CD4-positive, alpha-beta T cell treated with Interleukin-15 for 4 hours (primary cell): ENCODE measurements around the gene RPP30.
A peak's percentile ranks its signal among the peaks of the same experiment; 100 is the strongest.

Experiments
- DNase-seq: peaks from one replicate; pipeline ENCODE4 v3.0.0-alpha.2; 2020; ENCODE audit warnings: low spot score

The RPP30 gene

GRCh38 chr10:90871766-90872647, at the start of gene RPP30:
Gene RPP30, plus strand, starts transcription at chr10:90871974. Its CDS starts 13 bp downstream, at chr10:90871987.
- peak; percentile 80 for DNase-seq

GRCh38 chr10:90822508-90822907, 49.3 kb upstream of the RPP30 start:
- no peak for DNase-seq

- no peak for DNase-seq
Observed at GRCh38 chr10:90832111-90832510, 39.7 kb upstream of the RPP30 start.

GRCh38 chr10:90834326-90834725, 37.4 kb upstream of the RPP30 start:
- DNase-seq, result no peak

- no peak for DNase-seq
Observed at GRCh38 chr10:90837486-90837885, 34.3 kb upstream of the RPP30 start.

- no peak for DNase-seq
Observed at GRCh38 chr10:90842725-90843124, 29.0 kb upstream of the RPP30 start.

- DNase-seq, result no peak
Observed at GRCh38 chr10:90845726-90846125, 26.0 kb upstream of the RPP30 start.

- no peak for DNase-seq
Observed at GRCh38 chr10:90846746-90847145, 25.0 kb upstream of the RPP30 start.

GRCh38 chr10:90847436-90847835, 24.3 kb upstream of the RPP30 start:
- no peak for DNase-seq

- no peak for DNase-seq
Observed at GRCh38 chr10:90849956-90850749, 21.6 kb upstream of the RPP30 start.

- DNase-seq, result no peak
Observed at GRCh38 chr10:90855126-90855525, 16.6 kb upstream of the RPP30 start.

GRCh38 chr10:90856261-90856660, 15.5 kb upstream of the RPP30 start:
- DNase-seq, result no peak

GRCh38 chr10:90856964-90857634, 14.7 kb upstream of the RPP30 start:
- no peak for DNase-seq

GRCh38 chr10:90857635-90858460, 13.9 kb upstream of the RPP30 start, which contains the start of gene HTR7:
Gene HTR7, minus strand, starts transcription at chr10:90858039. Its CDS starts 368 bp downstream, at chr10:90857671.
- DNase-seq, result peak; percentile 48

GRCh38 chr10:90858461-90858968, 13.3 kb upstream of the RPP30 start:
- no peak for DNase-seq

GRCh38 chr10:90859321-90859751, 12.4 kb upstream of the RPP30 start:
- no peak for DNase-seq

- no peak for DNase-seq
Observed at GRCh38 chr10:90860790-90861189, 11.0 kb upstream of the RPP30 start.

GRCh38 chr10:90862908-90863514, 8.8 kb upstream of the RPP30 start:
- DNase-seq, result no peak

- no peak for DNase-seq
Observed at GRCh38 chr10:90865401-90865800, 6.4 kb upstream of the RPP30 start.

GRCh38 chr10:90866050-90866598, 5.7 kb upstream of the RPP30 start:
- DNase-seq, result no peak
